NOMO-1 (cell line): Measurements from ENCODE around the gene ERBB2.
A peak's percentile ranks its signal among the peaks of the same experiment; 100 is the strongest.
"Not testable (repeated sequence)": the region's sequence is repeated elsewhere in the genome, so short reads cannot be mapped to it uniquely, and the experiment has no call there.

Experiments used
- DNase-seq, 2 experiments: peaks; one replicate each; lab custom pipeline; 2025; ENCODE audit not compliant: unreplicated experiment in 2 of 2; lab: John Stamatoyannopoulos, UW

Gene ERBB2

DNA sequence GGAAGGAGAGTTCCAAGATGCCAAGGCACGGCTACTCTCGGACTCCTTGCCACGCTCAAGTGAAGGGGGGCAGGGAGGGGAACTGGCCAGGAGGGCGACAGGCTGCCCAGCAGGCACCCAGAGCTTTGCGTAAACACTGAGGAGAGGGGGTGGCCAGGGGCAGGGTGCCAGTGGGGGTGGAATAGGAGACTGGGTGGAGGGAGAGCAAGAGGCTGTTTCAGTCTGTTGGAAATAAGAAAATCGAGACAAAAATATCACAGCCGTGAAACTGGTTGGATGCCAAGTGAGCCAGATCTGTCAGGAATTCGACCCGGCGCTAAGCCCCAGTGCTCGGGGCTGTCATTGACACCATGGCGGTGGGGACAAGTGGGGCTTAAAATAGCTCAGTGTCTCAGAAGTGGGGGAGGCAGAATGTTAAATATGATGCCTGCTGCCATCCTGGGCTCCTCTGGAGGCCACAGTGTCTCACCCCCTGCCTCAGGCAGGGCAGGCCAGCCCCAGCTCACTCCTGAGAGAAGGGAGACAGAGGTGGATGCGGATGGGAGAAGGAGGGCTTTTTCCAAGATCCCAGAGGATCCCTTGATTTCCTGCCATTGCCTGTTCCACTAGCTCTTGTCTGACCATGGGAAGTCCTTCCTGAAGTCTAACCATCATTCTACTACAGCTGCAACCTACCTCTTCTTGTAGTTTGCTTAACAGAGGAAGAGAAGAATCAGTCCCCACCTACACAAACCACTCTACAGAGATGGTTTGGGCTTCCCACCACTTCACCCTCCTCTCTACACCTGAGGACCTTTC lies 22.1 kb upstream of the ERBB2 start:
- no peak for DNase-seq

DNA sequence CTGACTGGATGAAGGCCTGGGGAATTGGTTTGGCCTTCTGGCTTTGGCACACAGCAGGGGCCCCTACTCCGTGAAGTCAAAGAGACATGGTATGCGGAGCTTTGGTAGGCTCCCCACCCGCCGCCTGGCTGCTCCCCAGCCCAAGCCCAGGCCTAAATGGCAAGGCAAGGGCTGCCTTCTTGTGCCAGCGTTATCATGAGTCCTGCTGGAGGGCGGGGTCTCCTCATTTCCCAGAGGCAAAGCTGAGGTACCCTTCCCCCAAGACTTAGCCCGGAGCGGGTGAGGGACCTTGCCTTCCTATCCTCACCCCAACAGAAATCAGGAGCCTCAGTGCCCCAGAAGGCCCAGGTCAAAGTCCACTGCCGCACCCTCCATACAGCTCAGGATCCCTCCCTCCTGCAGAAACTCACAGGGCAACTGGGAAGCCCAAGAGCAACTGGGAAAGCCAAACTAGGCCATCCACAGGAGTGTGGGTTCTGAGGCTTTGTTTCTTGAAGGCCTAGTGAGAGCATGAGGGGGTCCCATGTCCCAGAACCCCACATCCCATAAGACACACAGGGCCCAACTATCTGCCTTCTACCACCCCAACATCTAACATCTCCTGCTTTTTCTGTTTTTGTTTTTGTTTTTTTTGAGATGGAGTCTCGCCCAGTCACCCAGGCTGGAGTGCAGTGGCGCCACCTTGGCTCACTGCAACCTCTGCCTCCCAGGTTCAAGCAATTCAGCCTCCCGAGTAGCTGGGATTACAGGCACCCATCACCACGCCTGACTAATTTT lies 21.3 kb upstream of the ERBB2 start:
- no peak for DNase-seq

DNA sequence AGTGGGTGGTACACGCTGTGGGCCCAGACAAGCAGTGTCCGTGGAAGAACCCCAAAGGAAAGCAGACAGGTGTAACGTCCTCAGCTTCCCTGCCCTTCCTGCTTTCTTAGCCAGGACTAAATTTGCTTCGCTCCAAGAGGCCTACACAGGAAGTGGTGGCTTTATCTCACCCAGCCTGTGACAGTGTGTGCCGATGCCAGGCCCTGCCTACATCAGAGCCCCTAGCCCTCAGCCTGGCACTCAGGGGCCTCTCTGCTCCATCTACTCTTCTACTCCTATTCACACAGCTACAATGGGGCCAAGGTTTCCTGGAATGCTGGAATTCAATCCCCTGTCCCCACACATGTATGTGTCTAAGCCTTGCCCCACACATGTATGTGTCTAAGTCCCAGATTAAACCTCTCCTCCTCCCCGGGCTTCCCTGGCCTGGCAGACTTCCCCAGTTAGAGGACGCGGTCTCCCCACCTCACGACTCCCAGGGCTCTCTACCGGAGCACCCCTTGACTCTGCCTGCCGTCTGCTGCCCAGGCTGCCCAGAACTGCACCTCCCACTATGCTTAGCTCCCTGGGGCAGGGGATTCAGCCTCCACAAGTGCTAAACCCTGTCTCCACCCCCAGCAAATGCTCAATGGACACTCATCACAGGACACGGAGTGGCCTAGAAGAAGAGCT lies 20.2 kb upstream of the ERBB2 start:
- no peak for DNase-seq

DNA sequence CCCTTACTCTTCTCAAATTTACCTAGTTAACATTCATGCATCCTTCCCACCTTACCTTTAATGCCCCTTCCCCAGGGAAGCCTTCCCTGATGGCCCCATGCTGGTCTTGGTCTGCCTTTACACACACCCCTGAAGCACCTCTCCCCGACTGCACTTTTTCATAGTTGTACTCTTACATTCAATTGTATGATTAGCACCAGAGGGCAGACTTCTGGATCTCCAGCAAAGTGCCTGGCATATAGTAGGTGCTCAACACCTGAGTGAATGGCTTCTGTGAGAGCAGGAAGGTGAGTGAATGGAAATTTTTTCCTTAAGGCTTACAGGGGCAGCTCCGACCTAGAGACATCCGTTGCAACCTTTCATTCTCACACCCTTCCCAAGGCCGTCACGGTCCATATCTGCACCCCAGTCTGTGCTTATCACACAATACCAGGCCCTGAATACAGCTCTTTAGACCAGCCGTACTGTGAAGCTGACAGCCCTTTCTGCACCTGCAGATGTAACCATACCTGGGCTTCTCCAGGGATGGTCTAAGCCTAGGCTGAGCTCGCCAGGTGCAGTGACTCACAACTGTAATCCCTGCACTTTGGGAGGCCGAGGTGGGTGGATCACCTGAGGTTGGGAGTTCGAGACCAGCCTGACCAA lies 16.4 kb upstream of the ERBB2 start:
- DNase-seq: no peak

DNA sequence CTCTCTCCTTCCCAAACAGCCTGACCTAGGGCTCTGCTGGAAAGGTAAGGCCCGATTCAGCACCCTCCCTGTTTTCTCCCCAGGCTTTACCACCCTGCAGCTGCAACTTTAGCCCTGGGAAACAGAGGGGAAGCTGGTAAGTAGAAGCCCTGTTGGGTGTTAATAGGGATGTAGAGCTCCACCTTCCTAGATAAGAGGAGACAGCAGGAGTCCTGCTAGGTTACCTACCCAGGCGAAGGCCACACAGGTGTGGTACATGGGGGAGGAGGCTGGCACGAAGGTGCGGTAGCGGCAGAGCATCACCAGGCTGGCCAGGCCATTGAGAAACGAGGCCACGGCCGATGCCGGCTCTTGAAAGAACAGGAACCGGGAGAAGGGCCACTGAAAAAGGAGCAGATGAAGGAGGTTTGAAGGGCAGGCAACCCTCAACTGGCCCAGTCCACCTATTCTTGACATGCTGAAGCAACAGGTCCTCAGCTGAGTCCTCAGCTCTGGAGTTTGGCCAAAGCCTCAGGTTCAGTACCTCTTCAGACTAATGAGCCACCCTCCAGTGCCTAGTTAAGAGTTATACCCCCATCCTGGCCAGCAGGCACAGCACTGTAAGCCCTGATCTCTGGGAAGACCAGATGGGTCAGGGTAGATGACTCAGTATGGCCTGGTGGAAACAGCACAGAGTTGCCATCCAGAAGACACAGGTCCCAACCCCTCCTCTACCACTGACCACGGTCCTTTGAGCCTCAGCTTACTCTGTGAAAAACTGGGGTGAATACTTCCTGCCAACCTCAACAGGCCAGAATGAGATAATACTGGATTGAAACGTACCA lies 15.3 kb upstream of the ERBB2 start:
- DNase-seq: no peak

DNA sequence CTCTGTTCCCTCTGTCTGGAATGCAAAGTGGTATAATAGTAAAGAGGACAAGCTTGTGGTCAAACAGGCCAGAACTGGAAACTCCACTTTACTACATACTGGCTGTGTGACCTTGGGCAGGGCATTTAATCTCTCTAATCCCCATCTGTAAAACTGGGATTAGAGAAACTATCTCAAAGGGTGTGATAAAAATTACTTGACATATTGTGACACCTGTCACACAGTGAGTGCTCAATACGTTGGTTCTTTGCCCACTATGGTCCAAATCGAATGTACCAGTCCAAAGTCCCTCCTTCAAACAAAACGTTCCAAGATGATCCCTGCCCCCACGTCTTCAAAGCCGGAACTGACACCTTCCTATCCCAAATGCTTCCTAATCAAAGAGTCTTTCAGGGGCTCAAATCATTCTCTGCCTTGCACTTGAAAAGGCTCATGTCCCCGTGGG lies 12.7 kb upstream of the ERBB2 start:
- DNase-seq: no peak

DNA sequence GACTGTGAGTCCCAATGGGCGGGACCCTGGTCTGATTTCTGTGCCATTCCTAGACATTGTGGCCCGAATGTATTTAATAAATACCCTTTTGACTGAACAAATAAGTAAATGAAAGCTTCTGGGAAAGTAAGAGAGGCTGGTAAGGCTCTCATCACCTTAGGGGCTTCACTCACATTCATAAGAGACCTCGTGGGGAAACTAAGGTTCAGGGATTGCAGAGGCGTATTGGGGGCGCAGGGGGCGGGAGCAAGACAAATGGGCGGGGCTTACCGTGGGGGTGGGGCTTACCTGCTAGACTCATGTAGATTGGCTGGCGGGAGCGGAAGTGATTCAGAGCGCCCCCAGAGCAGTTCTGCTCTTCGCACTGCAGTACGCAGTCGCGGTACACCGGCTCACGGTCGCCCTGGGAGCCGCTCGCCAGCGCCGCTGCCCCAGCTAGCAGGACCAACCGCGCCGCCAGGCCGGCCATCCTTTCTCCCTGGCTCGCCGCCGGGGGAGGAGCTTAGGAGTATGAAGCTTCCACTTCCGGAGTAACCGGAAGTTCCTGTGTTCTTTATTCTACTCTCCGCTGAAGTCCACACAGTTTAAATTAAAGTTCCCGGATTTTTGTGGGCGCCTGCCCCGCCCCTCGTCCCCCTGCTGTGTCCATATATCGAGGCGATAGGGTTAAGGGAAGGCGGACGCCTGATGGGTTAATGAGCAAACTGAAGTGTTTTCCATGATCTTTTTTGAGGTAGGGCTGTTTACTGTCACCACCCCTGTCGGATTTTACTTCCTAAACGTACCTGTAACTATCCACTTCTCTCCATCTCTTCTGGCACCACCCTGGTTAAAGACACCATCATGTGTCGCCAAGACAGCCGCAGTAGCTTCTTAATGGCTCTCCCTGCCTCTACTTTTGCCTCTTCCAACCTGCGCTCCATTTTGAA lies 12.1 kb upstream of the ERBB2 start, which contains the start of gene PGAP3:
Gene PGAP3, minus strand, starts transcription at position 512 of the 929 bp plus-strand sequence. Its CDS starts 43 bp downstream, at position 469.
- peak; percentile 72 to 79 for DNase-seq

DNA sequence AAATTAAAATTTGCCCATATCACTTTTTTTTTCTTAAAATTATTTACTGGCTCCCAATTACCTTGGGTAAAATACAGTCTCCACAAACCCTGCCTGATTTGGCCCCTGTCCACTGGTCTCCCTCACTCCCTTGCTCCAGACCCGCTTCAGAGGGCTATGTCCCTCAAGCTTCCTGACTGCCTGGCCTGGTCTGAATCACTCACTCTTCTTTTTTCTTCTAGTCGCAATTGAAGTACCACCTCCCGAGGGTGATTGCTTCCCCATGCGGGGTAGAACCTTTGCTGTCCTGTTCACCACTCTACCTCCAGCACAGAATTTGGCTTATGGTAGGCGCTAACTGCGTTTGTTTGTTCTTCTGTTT lies 11.4 kb upstream of the ERBB2 start:
- DNase-seq: no peak

DNA sequence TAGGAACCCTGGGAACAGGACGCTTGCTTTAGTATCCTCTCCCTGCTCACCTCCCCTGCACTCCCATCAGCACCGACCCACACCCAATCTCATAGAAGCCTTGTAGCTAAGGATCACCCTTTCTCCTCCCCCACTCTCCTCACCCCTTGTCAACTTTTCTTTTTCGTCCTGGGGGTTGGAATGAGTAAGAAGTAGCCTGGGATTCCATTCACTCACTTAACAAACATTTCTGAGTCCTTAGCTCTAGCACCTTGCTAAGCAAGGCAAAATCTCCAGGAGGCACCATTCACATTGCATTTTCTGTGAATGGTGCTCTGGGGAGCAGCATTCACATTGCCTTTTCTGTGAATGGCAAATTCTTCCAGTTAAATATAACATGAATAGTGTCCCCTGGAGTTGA lies 10.9 kb upstream of the ERBB2 start:
- DNase-seq: no peak

DNA sequence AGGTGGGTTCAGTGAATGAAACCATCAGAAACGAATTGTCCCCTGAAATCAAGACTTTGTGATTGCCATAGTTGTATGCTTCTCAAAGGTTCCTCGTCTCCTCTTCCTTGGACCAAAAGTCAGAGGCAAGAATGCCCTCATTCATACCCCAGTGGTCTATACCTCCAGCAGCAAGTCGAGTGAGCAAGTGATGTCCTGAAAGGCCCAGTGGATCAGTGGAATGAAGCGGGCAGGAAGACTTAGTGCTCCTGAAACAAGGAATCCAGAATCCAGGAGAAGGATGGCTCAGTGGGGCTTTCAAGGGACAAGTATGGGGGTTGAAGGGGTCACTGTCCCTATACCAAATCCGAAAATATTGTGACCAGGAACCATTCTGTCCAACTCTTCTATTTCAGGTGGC lies 5.3 kb upstream of the ERBB2 start:
- DNase-seq: no peak

DNA sequence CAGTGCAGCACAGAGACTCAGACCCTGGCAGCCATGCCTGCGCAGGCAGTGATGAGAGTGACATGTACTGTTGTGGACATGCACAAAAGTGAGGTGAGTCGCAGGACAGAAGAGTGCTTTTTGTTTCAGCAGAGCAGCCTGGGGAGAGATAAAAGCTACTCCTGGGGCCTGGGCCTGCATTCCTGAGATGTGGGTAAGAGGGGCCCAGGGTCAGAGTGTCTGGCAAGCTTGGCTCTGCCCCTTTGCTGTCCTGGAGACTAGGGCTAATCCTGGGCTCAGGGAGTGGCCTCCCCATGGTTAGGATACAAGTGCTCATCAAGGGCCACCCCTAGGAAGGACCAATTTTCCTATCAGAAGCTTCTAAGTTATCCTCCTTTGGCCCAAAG lies 4.8 kb upstream of the ERBB2 start:
- DNase-seq: no peak

DNA sequence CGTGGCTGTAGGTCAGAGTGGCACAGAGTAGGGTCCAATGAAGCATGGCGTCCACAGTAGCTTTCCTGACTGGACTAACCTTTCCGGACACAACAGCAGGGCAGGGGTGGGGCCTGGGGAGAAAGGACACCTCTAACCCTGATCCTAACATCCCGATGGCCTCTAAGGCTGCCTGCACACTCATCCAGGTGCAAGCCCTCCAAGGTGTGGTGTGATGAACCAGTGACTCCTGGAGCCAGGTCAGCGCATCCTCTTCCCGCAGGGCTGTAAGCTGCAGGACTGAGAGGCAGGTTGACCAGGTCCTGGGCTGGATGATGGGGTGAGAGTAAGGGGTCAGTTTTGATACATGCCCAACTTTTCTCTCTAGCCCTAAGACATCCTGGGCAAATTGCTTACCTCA lies 3.1 kb upstream of the ERBB2 start:
- no peak for DNase-seq

DNA sequence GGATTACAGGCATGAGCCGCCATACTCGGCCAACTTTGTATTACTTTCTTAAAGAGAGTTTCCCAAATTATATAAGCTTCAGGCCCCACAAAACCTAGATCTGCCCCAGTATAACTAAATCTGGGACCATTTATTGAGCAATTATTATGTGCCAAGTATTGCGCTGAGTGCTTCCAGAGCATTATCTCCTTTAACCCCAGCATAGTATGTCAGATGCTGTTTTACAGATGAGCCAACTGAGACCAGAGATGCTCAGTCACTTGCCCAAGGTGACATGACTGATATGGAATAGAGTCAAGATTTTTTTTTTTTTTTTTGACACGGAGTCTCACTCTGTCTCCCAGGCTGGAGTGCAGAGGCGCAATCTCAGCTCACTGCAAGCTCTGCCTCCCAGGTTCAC lies 1.9 kb upstream of the ERBB2 start:
- DNase-seq: no peak

DNA sequence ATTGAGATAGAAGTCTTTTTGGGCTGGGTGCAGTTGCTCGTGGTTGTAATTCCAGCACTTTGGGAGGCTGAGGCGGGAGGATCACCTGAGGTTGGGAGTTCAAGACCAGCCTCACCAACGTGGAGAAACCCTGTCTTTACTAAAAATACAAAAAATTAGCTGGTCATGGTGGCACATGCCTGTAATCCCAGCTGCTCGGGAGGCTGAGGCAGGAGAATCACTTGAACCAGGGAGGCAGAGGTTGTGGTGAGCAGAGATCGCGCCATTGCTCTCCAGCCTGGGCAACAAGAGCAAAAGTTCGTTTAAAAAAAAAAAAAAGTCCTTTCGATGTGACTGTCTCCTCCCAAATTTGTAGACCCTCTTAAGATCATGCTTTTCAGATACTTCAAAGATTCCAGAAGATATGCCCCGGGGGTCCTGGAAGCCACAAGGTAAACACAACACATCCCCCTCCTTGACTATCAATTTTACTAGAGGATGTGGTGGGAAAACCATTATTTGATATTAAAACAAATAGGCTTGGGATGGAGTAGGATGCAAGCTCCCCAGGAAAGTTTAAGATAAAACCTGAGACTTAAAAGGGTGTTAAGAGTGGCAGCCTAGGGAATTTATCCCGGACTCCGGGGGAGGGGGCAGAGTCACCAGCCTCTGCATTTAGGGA lies 577 bp upstream of the ERBB2 start:
- DNase-seq: not testable (repeated sequence)

DNA sequence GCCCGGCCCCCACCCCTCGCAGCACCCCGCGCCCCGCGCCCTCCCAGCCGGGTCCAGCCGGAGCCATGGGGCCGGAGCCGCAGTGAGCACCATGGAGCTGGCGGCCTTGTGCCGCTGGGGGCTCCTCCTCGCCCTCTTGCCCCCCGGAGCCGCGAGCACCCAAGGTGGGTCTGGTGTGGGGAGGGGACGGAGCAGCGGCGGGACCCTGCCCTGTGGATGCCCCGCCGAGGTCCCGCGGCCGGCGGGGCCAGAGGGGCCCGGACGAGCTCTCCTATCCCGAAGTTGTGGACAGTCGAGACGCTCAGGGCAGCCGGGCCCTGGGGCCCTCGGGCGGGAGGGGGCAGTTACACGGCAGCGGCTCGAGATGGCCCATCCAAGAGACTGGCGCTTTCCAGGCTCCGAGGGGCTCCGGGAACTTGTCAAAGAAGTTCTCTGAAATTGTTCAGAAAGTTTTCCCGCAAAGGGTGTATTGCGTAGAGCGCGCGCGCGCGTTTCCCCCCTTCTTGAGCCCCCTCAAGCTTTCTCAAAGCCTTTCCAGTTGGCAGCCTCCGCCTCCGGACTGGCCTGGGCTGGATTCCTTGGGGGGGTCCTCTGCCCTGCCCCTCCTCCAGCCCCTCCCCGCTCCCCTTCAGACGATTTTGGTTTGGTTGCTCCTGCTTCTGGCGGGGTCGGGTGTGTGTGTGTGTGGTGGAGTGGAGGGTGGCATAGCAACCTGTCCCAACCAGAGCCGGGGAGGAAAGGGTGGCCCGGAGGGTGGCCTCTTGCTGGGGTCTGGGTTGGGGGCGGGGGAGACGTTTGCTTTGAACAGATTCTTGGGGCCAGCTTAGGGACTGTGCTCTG lies 504 bp downstream of the ERBB2 start:
- no peak for DNase-seq

DNA sequence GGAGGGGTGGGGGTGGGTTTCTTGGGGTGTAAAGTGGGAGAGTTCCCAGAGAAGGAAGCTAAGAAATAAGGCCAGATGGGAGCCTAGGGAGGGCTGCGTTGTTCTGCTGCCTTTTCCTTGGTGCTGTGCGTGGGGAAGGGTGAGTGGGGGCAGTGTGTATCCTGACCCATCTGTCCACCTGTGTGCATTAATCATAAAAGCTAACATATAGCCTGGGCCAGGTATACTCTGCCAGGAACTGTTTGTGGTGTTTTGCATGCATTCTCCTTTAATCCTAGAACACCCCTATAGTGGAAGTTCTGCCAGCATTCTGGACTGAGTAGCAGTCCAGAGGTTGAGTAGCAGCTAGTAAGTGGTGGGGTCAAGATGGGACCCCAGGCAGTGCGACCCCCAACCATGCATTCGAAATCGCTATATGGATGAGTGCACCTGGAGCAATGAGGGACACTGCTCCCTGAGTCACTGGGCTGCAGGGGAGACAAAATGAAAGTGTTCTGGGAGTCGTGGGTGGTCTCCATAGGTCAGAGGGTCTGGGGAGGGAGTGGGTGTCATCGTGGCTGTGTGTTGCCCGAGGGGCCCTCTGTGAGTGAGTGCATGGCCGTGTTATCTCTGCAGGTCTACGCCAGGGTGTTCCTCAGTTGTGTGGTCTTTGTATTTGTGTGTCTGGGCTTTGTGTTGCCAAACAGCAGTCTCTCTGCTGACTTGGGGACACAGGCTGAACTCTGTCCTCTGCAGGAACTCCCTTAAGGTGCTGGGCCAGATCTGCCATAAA lies 1.3 kb downstream of the ERBB2 start:
- no peak for DNase-seq

DNA sequence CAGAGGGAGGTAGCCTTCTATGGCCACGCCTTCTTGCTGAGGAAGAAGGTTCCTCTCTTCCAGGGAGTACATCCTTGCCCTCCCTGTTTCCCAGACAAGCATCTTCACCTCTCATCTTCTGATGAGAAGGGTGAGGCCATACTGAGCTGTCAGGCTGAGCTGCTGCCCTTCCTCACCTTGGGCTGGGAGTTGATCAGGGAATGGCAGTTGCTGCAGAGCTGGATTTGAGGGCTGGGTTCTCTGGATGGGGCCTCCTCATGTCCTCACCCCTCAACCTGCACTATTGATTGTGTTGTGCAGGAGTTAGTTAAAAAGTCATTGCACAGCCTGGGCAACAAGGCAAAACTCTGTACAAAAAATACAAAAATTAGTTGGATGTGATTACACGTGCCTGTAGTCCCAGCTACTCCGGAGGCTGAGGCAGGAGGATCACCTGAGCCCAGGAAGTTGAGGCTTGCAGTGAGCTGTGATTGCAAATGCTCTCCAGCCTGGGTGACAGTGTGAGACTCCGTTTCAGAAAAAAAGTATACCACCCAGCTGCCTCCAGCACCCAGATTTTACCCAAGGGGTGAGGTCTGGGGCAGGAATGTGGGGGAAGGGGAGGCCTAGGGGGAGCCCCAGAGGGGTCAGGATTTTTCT lies 2.0 kb downstream of the ERBB2 start:
- DNase-seq: no peak
